ENCODE measurements around the gene VWA5B2. TPM values are rescaled to one million over a fixed set of nuclear protein-coding genes. Genes with fewer than 3 reads are reported as not detected.

The VWA5B2 gene
- total and polyA plus RNA-seq, 2 experiments from 2014 or later, result 0.66 TPM; not detected in 1

DNA sequence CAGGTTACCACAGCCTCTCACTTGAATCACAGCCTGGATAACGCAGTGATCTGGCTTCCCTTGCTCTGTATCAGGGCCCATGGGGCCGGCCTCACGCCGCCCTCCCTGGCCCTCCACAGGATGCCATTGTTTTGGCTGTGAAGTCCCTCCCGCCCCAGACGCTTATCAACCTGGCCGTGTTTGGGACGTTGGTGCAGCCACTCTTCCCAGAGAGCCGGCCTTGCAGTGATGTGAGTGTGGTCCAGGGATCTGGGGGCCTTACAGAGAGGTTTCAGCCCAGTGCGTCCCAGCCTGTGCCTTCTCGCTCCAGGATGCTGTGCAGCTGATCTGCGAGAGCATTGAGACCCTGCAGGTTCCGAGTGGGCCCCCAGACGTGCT lies 6.6 kb downstream of the VWA5B2 start (continued):
- TF ChIP-seq POLR2AphosphoS5 (IDR thresholded peaks at IDR 0.05; ENCODE audit: low read depth), result no peak
- TF ChIP-seq, protein P1, sequence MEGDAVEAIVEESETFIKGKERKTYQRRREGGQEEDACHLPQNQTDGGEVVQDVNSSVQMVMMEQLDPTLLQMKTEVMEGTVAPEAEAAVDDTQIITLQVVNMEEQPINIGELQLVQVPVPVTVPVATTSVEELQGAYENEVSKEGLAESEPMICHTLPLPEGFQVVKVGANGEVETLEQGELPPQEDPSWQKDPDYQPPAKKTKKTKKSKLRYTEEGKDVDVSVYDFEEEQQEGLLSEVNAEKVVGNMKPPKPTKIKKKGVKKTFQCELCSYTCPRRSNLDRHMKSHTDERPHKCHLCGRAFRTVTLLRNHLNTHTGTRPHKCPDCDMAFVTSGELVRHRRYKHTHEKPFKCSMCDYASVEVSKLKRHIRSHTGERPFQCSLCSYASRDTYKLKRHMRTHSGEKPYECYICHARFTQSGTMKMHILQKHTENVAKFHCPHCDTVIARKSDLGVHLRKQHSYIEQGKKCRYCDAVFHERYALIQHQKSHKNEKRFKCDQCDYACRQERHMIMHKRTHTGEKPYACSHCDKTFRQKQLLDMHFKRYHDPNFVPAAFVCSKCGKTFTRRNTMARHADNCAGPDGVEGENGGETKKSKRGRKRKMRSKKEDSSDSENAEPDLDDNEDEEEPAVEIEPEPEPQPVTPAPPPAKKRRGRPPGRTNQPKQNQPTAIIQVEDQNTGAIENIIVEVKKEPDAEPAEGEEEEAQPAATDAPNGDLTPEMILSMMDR (conservative IDR thresholded peaks at IDR 0.05; ENCODE audit: low read depth in 2 of 2), result no peak

DNA sequence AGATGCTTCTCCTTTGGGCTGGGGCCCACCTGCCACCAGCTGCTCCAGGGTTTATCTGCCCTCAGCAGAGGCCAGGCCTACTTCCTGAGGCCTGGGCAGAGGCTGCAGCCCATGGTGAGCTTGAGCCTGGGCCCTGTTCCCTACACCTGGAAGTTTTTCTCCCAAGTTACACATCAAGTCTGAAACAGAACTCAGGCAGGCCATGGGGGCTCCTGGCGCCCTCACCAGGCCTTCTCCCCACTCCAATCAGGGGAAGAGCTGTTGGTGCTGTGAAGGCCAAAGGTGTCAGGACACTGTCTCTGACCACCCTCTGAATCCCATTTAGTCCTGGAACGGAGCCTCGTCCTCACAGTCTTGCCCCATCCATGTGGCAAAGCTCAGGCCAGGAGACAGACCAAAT lies 7.3 kb downstream of the VWA5B2 start:
- no peak for ATAC-seq
- Histone ChIP-seq H3K4me3 (no peak overlapping the region), H3K27ac (ENCODE audit: low read depth) (no peak overlapping the region), H3K4me2 (no peak overlapping the region), H2AFZ (no peak overlapping the region), H3K27me3 (ENCODE audit: insufficient read depth) (peaks cover 40% of the 10 kb centered on the region), H3K79me2 (replicated peaks; ENCODE audit: insufficient read depth) (no peaks in the 10 kb centered on the region), H3K9me2 (ENCODE audit: insufficient read depth) (no peaks in the 10 kb centered on the region), H3F3A (replicated peaks; ENCODE audit: low read depth) (no peaks in the 10 kb centered on the region), H3K36me3 (ENCODE audit: insufficient read depth) (no peaks in the 10 kb centered on the region), H3K4me1 (ENCODE audit: insufficient read depth) (no peaks in the 10 kb centered on the region), H4K20me1 (replicated peaks; ENCODE audit: insufficient read depth) (0 out of 2 replicates have a peak, but pooled peaks cover 6% of the 10 kb centered on the region)
- H3K27ac Mint-ChIP-seq, result no peak overlapping the region
- TF ChIP-seq, protein P2, sequence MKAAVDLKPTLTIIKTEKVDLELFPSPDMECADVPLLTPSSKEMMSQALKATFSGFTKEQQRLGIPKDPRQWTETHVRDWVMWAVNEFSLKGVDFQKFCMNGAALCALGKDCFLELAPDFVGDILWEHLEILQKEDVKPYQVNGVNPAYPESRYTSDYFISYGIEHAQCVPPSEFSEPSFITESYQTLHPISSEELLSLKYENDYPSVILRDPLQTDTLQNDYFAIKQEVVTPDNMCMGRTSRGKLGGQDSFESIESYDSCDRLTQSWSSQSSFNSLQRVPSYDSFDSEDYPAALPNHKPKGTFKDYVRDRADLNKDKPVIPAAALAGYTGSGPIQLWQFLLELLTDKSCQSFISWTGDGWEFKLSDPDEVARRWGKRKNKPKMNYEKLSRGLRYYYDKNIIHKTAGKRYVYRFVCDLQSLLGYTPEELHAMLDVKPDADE (IDR thresholded peaks at IDR 0.05), result no peak
- TF ChIP-seq, protein P1 (conservative IDR thresholded peaks at IDR 0.05; ENCODE audit: low read depth in 2 of 2), result peak in 1 of 2 experiments; percentile 35; a peak in 2 of 4 replicates
- TF ChIP-seq, protein P3, sequence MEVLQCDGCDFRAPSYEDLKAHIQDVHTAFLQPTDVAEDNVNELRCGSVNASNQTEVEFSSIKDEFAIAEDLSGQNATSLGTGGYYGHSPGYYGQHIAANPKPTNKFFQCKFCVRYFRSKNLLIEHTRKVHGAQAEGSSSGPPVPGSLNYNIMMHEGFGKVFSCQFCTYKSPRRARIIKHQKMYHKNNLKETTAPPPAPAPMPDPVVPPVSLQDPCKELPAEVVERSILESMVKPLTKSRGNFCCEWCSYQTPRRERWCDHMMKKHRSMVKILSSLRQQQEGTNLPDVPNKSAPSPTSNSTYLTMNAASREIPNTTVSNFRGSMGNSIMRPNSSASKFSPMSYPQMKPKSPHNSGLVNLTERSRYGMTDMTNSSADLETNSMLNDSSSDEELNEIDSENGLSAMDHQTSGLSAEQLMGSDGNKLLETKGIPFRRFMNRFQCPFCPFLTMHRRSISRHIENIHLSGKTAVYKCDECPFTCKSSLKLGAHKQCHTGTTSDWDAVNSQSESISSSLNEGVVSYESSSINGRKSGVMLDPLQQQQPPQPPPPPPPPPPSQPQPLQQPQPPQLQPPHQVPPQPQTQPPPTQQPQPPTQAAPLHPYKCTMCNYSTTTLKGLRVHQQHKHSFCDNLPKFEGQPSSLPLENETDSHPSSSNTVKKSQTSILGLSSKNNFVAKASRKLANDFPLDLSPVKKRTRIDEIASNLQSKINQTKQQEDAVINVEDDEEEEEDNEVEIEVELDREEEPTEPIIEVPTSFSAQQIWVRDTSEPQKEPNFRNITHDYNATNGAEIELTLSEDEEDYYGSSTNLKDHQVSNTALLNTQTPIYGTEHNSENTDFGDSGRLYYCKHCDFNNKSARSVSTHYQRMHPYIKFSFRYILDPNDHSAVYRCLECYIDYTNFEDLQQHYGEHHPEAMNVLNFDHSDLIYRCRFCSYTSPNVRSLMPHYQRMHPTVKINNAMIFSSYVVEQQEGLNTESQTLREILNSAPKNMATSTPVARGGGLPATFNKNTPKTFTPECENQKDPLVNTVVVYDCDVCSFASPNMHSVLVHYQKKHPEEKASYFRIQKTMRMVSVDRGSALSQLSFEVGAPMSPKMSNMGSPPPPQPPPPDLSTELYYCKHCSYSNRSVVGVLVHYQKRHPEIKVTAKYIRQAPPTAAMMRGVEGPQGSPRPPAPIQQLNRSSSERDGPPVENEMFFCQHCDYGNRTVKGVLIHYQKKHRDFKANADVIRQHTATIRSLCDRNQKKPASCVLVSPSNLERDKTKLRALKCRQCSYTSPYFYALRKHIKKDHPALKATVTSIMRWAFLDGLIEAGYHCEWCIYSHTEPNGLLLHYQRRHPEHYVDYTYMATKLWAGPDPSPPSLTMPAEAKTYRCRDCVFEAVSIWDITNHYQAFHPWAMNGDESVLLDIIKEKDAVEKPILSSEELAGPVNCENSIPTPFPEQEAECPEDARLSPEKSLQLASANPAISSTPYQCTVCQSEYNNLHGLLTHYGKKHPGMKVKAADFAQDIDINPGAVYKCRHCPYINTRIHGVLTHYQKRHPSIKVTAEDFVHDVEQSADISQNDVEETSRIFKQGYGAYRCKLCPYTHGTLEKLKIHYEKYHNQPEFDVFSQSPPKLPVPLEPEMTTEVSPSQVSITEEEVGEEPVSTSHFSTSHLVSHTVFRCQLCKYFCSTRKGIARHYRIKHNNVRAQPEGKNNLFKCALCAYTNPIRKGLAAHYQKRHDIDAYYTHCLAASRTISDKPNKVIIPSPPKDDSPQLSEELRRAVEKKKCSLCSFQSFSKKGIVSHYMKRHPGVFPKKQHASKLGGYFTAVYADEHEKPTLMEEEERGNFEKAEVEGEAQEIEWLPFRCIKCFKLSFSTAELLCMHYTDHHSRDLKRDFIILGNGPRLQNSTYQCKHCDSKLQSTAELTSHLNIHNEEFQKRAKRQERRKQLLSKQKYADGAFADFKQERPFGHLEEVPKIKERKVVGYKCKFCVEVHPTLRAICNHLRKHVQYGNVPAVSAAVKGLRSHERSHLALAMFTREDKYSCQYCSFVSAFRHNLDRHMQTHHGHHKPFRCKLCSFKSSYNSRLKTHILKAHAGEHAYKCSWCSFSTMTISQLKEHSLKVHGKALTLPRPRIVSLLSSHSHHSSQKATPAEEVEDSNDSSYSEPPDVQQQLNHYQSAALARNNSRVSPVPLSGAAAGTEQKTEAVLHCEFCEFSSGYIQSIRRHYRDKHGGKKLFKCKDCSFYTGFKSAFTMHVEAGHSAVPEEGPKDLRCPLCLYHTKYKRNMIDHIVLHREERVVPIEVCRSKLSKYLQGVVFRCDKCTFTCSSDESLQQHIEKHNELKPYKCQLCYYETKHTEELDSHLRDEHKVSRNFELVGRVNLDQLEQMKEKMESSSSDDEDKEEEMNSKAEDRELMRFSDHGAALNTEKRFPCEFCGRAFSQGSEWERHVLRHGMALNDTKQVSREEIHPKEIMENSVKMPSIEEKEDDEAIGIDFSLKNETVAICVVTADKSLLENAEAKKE (CRISPR knock-in tag; IDR thresholded peaks at IDR 0.05), result no peak
- no peaks in the 10 kb centered on the region; the same call in 2 of the 3 replicates for H3K36me3 Mint-ChIP-seq (ENCODE audit: low read depth)
- H3K4me3 Mint-ChIP-seq, result no peak overlapping the region
- H3K27me3 Mint-ChIP-seq (ENCODE audit: insufficient read depth, low read depth, poor library complexity), result peaks cover 28% of the 10 kb centered on the region
- peaks cover 6% of the 10 kb centered on the region; the same call in 1 of the 3 replicates for H3K4me1 Mint-ChIP-seq
- H3K9me3 Mint-ChIP-seq, result no peaks in the 10 kb centered on the region; the same call in 2 of the 3 replicates
- no peak for DNase-seq (ENCODE audit: low spot score)
